Measurements from ENCODE around the gene RAB15.

Gene RAB15

GRCh38 chr14:64971943-64972791 is at the start of gene RAB15:
Gene RAB15 (minus strand): TSS chr14:64972336. CDS start chr14:64972076, 260 bp downstream.
- FAIRE-seq = no peak

- FAIRE-seq = peak; percentile 93
Measured at GRCh38 chr14:65019944-65020566, 47.9 kb upstream of the RAB15 start.

GRCh38 chr14:65016471-65016870 is 44.3 kb upstream of the RAB15 start:
- FAIRE-seq = no peak

- FAIRE-seq = no peak
Measured at GRCh38 chr14:65015391-65015790, 43.3 kb upstream of the RAB15 start.

- no peak for FAIRE-seq
Measured at GRCh38 chr14:65012353-65012752, 40.2 kb upstream of the RAB15 start.

GRCh38 chr14:65011538-65011937 is 39.4 kb upstream of the RAB15 start:
- no peak for FAIRE-seq

- FAIRE-seq = no peak
Measured at GRCh38 chr14:65010211-65010931, 38.2 kb upstream of the RAB15 start.

GRCh38 chr14:65007202-65007601 is 35.1 kb upstream of the RAB15 start:
- no peak for FAIRE-seq

- FAIRE-seq = no peak
Measured at GRCh38 chr14:65006261-65006721, 34.2 kb upstream of the RAB15 start.

GRCh38 chr14:65003394-65003793 is 31.3 kb upstream of the RAB15 start:
- no peak for FAIRE-seq

- FAIRE-seq = no peak
Measured at GRCh38 chr14:65002586-65003210, 30.6 kb upstream of the RAB15 start.

GRCh38 chr14:65001723-65002122 is 29.6 kb upstream of the RAB15 start:
- FAIRE-seq = no peak

- no peak for FAIRE-seq
Measured at GRCh38 chr14:65000898-65001591, 28.9 kb upstream of the RAB15 start.

GRCh38 chr14:64998455-64998931 is 26.4 kb upstream of the RAB15 start:
- no peak for FAIRE-seq

- no peak for FAIRE-seq
Measured at GRCh38 chr14:64997108-64997794, 25.1 kb upstream of the RAB15 start.

- FAIRE-seq = peak; percentile 21
Measured at GRCh38 chr14:64995291-64995690, 23.2 kb upstream of the RAB15 start.

- no peak for FAIRE-seq
Measured at GRCh38 chr14:64994540-64994939, 22.4 kb upstream of the RAB15 start.

- no peak for FAIRE-seq
Measured at GRCh38 chr14:64993266-64993930, 21.3 kb upstream of the RAB15 start.

GRCh38 chr14:64992328-64992885 is 20.3 kb upstream of the RAB15 start:
- FAIRE-seq = no peak

GRCh38 chr14:64990939-64991338 is 18.8 kb upstream of the RAB15 start:
- no peak for FAIRE-seq

- FAIRE-seq = no peak
Measured at GRCh38 chr14:64990296-64990695, 18.2 kb upstream of the RAB15 start.
